H9 (cell line): ENCODE measurements around the gene DOCK2. TPM values are rescaled to one million over a fixed set of nuclear protein-coding genes. Genes with fewer than 3 reads are reported as not detected.

Source experiments
- DNase-seq: peaks from one replicate; pipeline ENCODE4 v3.0.0-alpha.2; 2017
- H2AFZ ChIP-seq: one replicate; pipeline ENCODE4 v1.6.1; 2013; ENCODE audit warnings: mild to moderate bottlenecking, low read length, control low read depth, moderate library complexity
- H2AK5ac ChIP-seq: 2 replicates; pipeline ENCODE4 v1.6.1; 2013; ENCODE audit warnings: low read length, control low read depth, mixed read lengths; ENCODE audit not compliant: insufficient read length
- H2BK120ac ChIP-seq: one replicate; pipeline ENCODE4 v1.6.1; 2013; ENCODE audit warnings: low read depth, mild to moderate bottlenecking, low read length, control low read depth, inconsistent platforms; ENCODE audit not compliant: poor library complexity, severe bottlenecking
- H2BK12ac ChIP-seq: 2 replicates; pipeline ENCODE4 v1.6.1; 2013; ENCODE audit warnings: low read length, control low read depth, mixed read lengths, low read depth; ENCODE audit not compliant: insufficient read length
- H2BK15ac ChIP-seq: 2 replicates; pipeline ENCODE4 v1.6.1; 2013; ENCODE audit warnings: low read depth, low read length, control low read depth
- H2BK20ac ChIP-seq: one replicate; pipeline ENCODE4 v1.6.1; 2013; ENCODE audit warnings: low read depth, mild to moderate bottlenecking, low read length, control low read depth, inconsistent platforms; ENCODE audit not compliant: poor library complexity, severe bottlenecking
- H2BK5ac ChIP-seq: 2 replicates; pipeline ENCODE4 v1.6.1; 2013; ENCODE audit warnings: low read length, control low read depth, mixed read lengths; ENCODE audit not compliant: insufficient read length
- H3K14ac ChIP-seq: 2 replicates; pipeline ENCODE4 v1.6.1; 2013; ENCODE audit warnings: low read length, control low read depth; ENCODE audit not compliant: insufficient read depth
- H3K18ac ChIP-seq: 2 replicates; pipeline ENCODE4 v1.6.1; 2013; ENCODE audit warnings: low read depth, mild to moderate bottlenecking, mixed read lengths, low read length, control low read depth; ENCODE audit not compliant: insufficient read length
- H3K23ac ChIP-seq: 2 replicates; pipeline ENCODE4 v1.6.1; 2013; ENCODE audit warnings: low read length, control low read depth, mixed read lengths, low read depth; ENCODE audit not compliant: insufficient read length
- H3K23me2 ChIP-seq: 2 replicates; pipeline ENCODE4 v1.6.1; 2013; ENCODE audit warnings: low read depth, mild to moderate bottlenecking, mixed read lengths, low read length, control low read depth; ENCODE audit not compliant: insufficient read length, poor library complexity, severe bottlenecking
- H3K27ac ChIP-seq: 2 replicates; pipeline ENCODE4 v1.5.1; 2013; ENCODE audit warnings: low read length, control low read depth, mixed read lengths, low read depth; ENCODE audit not compliant: insufficient read length
- H3K27me3 ChIP-seq: 2 replicates; pipeline ENCODE4 v1.6.1; 2013; ENCODE audit warnings: low read length, control low read depth, inconsistent platforms; ENCODE audit not compliant: insufficient read depth
- H3K4ac ChIP-seq: 2 replicates; pipeline ENCODE4 v1.6.1; 2013; ENCODE audit warnings: low read depth, mild to moderate bottlenecking, control low read depth, inconsistent platforms, low read length, moderate library complexity
- H3K4me1 ChIP-seq: 2 replicates; pipeline ENCODE4 v1.6.1; 2013; ENCODE audit warnings: low read length, control low read depth, inconsistent platforms; ENCODE audit not compliant: insufficient read depth
- H3K4me2 ChIP-seq: 2 replicates; pipeline ENCODE4 v1.6.1; 2013; ENCODE audit warnings: low read length, control low read depth, mixed read lengths; ENCODE audit not compliant: insufficient read length, insufficient read depth
- H3K56ac ChIP-seq: 2 replicates; pipeline ENCODE4 v1.6.1; 2013; ENCODE audit warnings: low read depth, mild to moderate bottlenecking, mixed read lengths, low read length, control low read depth; ENCODE audit not compliant: insufficient read length
- H3K79me1 ChIP-seq: 2 replicates; pipeline ENCODE4 v1.6.1; 2013; ENCODE audit warnings: low read depth, mild to moderate bottlenecking, moderate library complexity, low read length, control low read depth, inconsistent platforms; ENCODE audit not compliant: insufficient read depth, poor library complexity, severe bottlenecking
- H3K79me2 ChIP-seq: 2 replicates; pipeline ENCODE4 v1.6.1; 2013; ENCODE audit warnings: low read length, control low read depth, inconsistent platforms; ENCODE audit not compliant: insufficient read depth
- H3K9ac ChIP-seq: 2 replicates; pipeline ENCODE4 v1.6.1; 2013; ENCODE audit warnings: low read length, control low read depth, mixed read lengths; ENCODE audit not compliant: insufficient read length; ENCODE audit errors: extremely low read depth
- H3K9me3 ChIP-seq: one replicate; pipeline ENCODE4 v1.6.1; 2013; ENCODE audit warnings: low read depth, low read length, inconsistent platforms; ENCODE audit not compliant: control insufficient read depth
- H3T11ph ChIP-seq: one replicate; pipeline ENCODE4 v1.6.1; 2013; ENCODE audit warnings: mild to moderate bottlenecking, low read length, control low read depth, inconsistent platforms
- H4K20me1 ChIP-seq: one replicate; pipeline ENCODE4 v1.6.1; 2013; ENCODE audit not compliant: control insufficient read depth, insufficient read length, insufficient read depth
- H4K5ac ChIP-seq: 2 replicates; pipeline ENCODE4 v1.6.1; 2013; ENCODE audit warnings: low read depth, mild to moderate bottlenecking, mixed read lengths, low read length, control low read depth; ENCODE audit not compliant: insufficient read length
- H4K8ac ChIP-seq: replicated peaks from 2 replicates; pipeline ENCODE4 v1.6.1; 2013; ENCODE audit warnings: low read length, control low read depth, mixed read lengths, low read depth; ENCODE audit not compliant: insufficient read length
- H4K91ac ChIP-seq: 2 replicates; pipeline ENCODE4 v1.6.1; 2013; ENCODE audit warnings: low read depth, mild to moderate bottlenecking, moderate library complexity, mixed read lengths, low read length, control low read depth; ENCODE audit not compliant: insufficient read length
- H3K27ac Mint-ChIP-seq, 3 experiments: 2 replicates in 2 of 3; 3 replicates in 1 of 3; pipeline ENCODE4 v1.8.0; 2020 to 2021; ENCODE audit warnings: mixed read lengths in 3 of 3, mild to moderate bottlenecking in 1 of 3, moderate library complexity in 1 of 3
- H3K27me3 Mint-ChIP-seq: 2 replicates; pipeline ENCODE4 v1.8.0; 2021; ENCODE audit warnings: low read depth, mild to moderate bottlenecking, moderate library complexity, mixed read lengths
- H3K36me3 Mint-ChIP-seq, 3 experiments: 2 replicates in 2 of 3; 3 replicates in 1 of 3; pipeline ENCODE4 v1.8.0; 2020 to 2021; ENCODE audit warnings: low read depth in 3 of 3, mixed read lengths in 3 of 3; ENCODE audit not compliant: insufficient read depth in 1 of 3
- H3K4me1 Mint-ChIP-seq, 2 experiments: 2 replicates each; pipeline ENCODE4 v1.8.0; 2020; ENCODE audit warnings: mixed read lengths in 2 of 2
- H3K4me3 Mint-ChIP-seq, 2 experiments: 2 replicates in 1 of 2; 3 replicates in 1 of 2; pipeline ENCODE4 v1.8.0; 2020 to 2021; ENCODE audit warnings: mild to moderate bottlenecking in 2 of 2, mixed read lengths in 2 of 2, moderate library complexity in 1 of 2
- H3K9me3 Mint-ChIP-seq, 2 experiments: 2 replicates in 1 of 2; 3 replicates in 1 of 2; pipeline ENCODE4 v1.8.0; 2020; ENCODE audit warnings: mild to moderate bottlenecking in 2 of 2, mixed read lengths in 2 of 2, moderate library complexity in 1 of 2
- WGBS: extraction: QIAGEN DNeasy Blood & Tissue Kit; methylation state at CpG from one replicate; pipeline ENCODE4 v1.1.7; 2013; ENCODE audit warnings: missing lambda C conversion rate, low lambda C conversion rate, mixed read lengths; ENCODE audit not compliant: insufficient read length; ENCODE audit errors: extremely low coverage; 5-methylcytosine and 5-hydroxymethylcytosine counted together
- total RNA-seq: library from RNA; stranded (reverse); gene quantifications from 2 replicates; pipeline ENCODE4 v1.2.1, GENCODE V29; 2021
- TF ChIP-seq, protein P1 (sequence below): fragments of 200-600 bp; sonication (generic); conservative IDR thresholded peaks from 3 replicates; pipeline ENCODE4 v1.8.0; 2021; ENCODE audit warnings: antibody characterized with exemption, mild to moderate bottlenecking

DOCK2 gene
- total RNA-seq, 1 experiment from 2014 or later = 7.8 TPM

DNA sequence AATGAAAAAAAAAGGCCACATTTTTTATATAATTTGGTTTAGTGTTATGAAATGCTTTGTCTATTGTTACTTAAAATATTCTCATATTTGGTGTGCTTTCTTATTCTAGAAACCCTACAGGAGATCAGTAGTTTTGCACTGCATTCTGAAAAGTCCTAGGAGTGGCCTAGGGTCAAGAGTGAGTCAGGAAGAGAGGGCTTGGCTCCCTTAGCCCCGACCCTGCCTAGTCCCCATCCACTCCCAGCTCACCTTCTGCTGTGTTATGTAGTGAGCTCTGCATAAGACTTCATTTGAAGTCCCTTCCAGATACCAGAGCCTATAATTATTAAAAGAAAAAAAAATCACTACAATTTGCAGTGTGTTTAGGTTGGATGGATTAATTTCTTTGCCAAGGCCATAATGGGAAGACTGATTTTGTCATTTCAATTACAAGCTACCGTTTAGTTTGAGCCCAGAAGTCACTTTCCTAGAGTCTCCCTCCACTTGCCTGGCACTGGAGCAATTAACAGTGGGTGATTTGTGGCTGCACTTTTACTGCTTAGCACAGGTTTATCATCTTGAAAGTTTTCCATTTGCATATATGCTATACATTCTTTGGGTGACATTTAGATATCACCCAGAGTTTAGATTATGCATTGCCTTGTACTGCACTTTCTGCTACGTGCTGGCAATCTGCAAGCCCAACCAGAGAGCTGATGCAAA is 199.9 kb downstream of the DOCK2 start:
- no peak overlapping the region for H3K4ac ChIP-seq
- no peak overlapping the region for H3K27ac ChIP-seq
- no peak overlapping the region for H3K9ac ChIP-seq
- H2AFZ ChIP-seq = no peak overlapping the region
- H3K23ac ChIP-seq = no peak overlapping the region
- no peak overlapping the region for H3K14ac ChIP-seq
- H3K79me1 ChIP-seq = no peaks in the 10 kb centered on the region
- H2BK120ac ChIP-seq = no peak overlapping the region
- H2BK15ac ChIP-seq = no peak overlapping the region
- Mint-ChIP-seq H3K27me3 (no peaks in the 10 kb centered on the region), H3K4me1 (peaks cover 0 to 4% of the 10 kb centered on the region in 2 experiments; a peak in 3 of 4 replicates), H3K27ac (no peak overlapping the region), H3K4me3 (no peak overlapping the region), H3K36me3 (no peaks in the 10 kb centered on the region; a peak in 1 of 7 replicates), H3K9me3 (no peaks in the 10 kb centered on the region)
- no peak overlapping the region for H3K18ac ChIP-seq
- H3K79me2 ChIP-seq = no peaks in the 10 kb centered on the region
- no peaks in the 10 kb centered on the region for H3K9me3 ChIP-seq
- H4K8ac ChIP-seq = no peak overlapping the region
- DNase-seq = no peak
- H3K23me2 ChIP-seq = no peaks in the 10 kb centered on the region
- no CpG with 5 or more reads among the region's 3 CpGs for WGBS
- no peak overlapping the region for H3T11ph ChIP-seq
- no peaks in the 10 kb centered on the region for H3K27me3 ChIP-seq
- H3K56ac ChIP-seq = no peak overlapping the region
- H2BK12ac ChIP-seq = no peak overlapping the region
- no peak overlapping the region for H4K91ac ChIP-seq
- no peaks in the 10 kb centered on the region for H4K20me1 ChIP-seq
- no peak overlapping the region for H2BK5ac ChIP-seq
- no peak overlapping the region for H2BK20ac ChIP-seq
- TF ChIP-seq, protein P1, sequence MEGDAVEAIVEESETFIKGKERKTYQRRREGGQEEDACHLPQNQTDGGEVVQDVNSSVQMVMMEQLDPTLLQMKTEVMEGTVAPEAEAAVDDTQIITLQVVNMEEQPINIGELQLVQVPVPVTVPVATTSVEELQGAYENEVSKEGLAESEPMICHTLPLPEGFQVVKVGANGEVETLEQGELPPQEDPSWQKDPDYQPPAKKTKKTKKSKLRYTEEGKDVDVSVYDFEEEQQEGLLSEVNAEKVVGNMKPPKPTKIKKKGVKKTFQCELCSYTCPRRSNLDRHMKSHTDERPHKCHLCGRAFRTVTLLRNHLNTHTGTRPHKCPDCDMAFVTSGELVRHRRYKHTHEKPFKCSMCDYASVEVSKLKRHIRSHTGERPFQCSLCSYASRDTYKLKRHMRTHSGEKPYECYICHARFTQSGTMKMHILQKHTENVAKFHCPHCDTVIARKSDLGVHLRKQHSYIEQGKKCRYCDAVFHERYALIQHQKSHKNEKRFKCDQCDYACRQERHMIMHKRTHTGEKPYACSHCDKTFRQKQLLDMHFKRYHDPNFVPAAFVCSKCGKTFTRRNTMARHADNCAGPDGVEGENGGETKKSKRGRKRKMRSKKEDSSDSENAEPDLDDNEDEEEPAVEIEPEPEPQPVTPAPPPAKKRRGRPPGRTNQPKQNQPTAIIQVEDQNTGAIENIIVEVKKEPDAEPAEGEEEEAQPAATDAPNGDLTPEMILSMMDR = no peak
- H3K4me1 ChIP-seq = no peaks in the 10 kb centered on the region
- no peak overlapping the region for H4K5ac ChIP-seq
- H3K4me2 ChIP-seq = no peak overlapping the region
- H2AK5ac ChIP-seq = no peak overlapping the region
